ENCODE data around the gene CEP104. TPM values are rescaled to one million over a fixed set of nuclear protein-coding genes. Genes with fewer than 3 reads are reported as not detected.
A peak's percentile ranks its signal among the peaks of the same experiment; 100 is the strongest.

Gene CEP104
- total and polyA plus RNA-seq, 5 experiments from 2014 or later: 13.1 to 59.0 (median 19.4) TPM

DNA sequence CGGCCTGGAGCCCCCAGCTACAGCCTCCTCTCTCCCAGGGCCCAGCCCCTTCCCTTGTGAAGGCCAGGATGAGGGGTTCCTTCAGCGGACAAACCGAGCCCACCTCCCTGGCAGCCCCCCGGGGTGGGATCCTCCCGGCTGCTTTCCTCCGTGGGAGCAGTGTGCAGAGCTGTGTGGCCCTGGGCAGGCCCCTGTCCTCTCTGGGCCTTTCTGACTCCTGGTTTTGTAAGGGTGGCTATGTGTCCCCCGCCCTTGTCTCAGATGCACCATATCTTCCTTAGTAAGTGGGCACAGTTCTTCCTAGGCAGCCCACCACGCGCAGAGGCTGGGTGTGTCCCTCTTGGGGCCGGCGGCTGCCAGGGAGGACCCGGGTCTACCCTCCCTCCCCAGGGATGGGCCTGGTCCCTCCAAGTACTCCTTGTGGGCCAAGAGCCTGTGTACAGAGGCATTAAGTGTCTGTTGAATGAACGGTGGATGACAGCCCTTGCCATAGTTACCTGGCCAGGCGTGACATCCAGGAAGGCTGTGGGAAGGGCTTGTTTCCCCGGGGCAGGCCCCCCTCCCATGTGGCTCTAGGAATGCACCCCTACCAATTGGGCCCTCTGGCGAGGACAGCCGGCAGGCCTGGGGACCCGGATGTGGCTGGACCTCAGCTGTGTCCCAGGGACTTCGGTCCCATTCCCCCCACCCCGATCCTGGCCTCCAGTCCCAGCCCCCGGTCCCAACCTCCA is 80.6 kb downstream of the CEP104 start:
- H3K27me3 Mint-ChIP-seq: no peaks in the 10 kb centered on the region
- H3K4me3 Mint-ChIP-seq: peak overlapping the region in 2 of 10 donors; percentile 40 to 60
- POLR2A ChIA-PET: interaction anchor here (0.7 to 1.0 kb wide), 2 partner anchors 20 to 123 kb away, joined by 3 to 4 read pairs; partner anchors contain the start of genes C1orf174 and LRRC47
- H3K36me3 Mint-ChIP-seq: peaks cover 4 to 22% (median 15%) of the 10 kb centered on the region in 3 donors
- peaks cover 9 to 26% (median 18%) of the 10 kb centered on the region in 4 donors for H3K4me1 Mint-ChIP-seq
- ATAC-seq (no peak), DNase-seq (no peak)
- H3K27ac Mint-ChIP-seq: peak overlapping the region in 4 of 10 donors; percentile 10 to 48 (median 23)
- H3K9me3 Mint-ChIP-seq: no peaks in the 10 kb centered on the region

DNA sequence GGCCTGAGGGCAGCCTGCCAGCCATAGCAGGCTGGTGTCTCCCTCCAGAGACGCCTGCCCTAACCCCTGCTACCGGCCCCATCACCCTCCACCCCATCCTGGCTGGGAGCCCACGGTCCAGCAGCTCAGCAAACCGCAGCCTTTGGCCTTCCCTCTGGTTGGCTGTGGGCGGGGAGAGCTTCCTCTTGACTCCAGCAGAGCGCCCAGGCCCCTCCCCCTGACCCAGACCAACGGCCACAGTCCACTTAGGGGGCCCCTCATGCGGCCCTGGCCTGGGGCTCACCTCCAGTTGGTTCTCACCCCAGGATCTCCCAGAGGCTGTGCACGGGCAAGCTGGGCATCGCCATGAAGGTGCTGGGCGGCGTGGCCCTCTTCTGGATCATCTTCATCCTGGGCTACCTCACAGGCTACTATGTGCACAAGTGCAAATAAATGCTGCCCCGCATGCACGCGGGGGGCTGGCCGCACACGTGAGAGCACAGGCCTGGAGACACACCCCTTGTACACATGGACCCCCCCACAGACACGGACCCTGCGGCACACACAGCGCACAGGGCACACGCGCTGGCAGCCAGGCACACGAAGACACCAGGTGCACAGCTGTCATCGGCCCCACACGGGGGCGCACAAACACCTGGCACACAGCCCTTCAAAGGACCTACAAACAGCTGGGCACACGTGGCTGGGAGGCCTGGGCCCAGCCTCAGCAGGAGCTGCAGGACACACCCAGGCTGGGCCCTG is 81.4 kb downstream of the CEP104 start:
- Mint-ChIP-seq H3K27ac (peak overlapping the region in 3 of 10 donors; percentile 38 to 44 (median 43)), H3K9me3 (no peaks in the 10 kb centered on the region), H3K36me3 (peaks cover 4 to 15% (median 10%) of the 10 kb centered on the region in 3 donors), H3K27me3 (no peaks in the 10 kb centered on the region), H3K4me1 (peaks cover 9 to 28% (median 22%) of the 10 kb centered on the region in 4 donors), H3K4me3 (peak overlapping the region in 3 of 10 donors; percentile 5 to 39 (median 11))
- ATAC-seq (peak; percentile 20 to 40), DNase-seq (peak; percentile 20 to 70 (median 39))
- POLR2A ChIA-PET: interaction anchor here (0.7 to 1.0 kb wide), 2 partner anchors 21 to 124 kb away, joined by 3 to 4 read pairs; partner anchors contain the start of genes C1orf174 and LRRC47

DNA sequence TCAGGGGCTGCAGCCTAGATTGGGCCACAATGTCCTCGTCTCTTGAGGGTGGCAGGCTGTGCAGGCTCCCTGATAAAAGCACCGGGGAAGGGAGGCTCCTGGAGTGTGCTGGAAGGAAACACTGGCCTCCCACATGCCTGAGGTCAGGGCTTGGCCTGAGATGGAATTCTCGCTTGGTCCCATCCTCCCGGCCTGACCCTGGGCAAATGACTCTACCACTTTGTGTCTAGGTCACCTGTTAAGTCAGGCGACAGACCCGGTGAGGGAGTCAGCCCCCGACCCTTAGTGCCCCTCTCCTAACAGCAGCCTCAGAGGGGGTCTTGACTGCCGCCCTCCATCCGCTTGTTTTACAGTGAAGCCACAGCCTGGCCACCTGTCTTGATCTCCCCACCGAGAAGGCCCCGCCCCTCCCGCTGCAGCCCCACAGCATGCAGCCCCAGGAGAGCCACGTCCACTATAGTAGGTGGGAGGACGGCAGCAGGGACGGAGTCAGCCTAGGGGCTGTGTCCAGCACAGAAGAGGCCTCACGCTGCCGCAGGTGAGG is 82.0 kb downstream of the CEP104 start:
- DNase-seq (peak in 1 of 10 donors; percentile 62), ATAC-seq (no peak)
- Mint-ChIP-seq H3K27ac (peak overlapping the region in 1 of 10 donors; percentile 43), H3K9me3 (no peaks in the 10 kb centered on the region), H3K4me1 (peaks cover 9 to 29% (median 22%) of the 10 kb centered on the region in 4 donors), H3K27me3 (no peaks in the 10 kb centered on the region), H3K4me3 (no peak overlapping the region), H3K36me3 (peaks cover 3 to 9% (median 5%) of the 10 kb centered on the region in 3 donors)
- POLR2A ChIA-PET: interaction anchor here (1.3 kb wide), 1 partner anchor 21 kb away, joined by 4 read pairs; the partner anchor contains the start of gene LRRC47

DNA sequence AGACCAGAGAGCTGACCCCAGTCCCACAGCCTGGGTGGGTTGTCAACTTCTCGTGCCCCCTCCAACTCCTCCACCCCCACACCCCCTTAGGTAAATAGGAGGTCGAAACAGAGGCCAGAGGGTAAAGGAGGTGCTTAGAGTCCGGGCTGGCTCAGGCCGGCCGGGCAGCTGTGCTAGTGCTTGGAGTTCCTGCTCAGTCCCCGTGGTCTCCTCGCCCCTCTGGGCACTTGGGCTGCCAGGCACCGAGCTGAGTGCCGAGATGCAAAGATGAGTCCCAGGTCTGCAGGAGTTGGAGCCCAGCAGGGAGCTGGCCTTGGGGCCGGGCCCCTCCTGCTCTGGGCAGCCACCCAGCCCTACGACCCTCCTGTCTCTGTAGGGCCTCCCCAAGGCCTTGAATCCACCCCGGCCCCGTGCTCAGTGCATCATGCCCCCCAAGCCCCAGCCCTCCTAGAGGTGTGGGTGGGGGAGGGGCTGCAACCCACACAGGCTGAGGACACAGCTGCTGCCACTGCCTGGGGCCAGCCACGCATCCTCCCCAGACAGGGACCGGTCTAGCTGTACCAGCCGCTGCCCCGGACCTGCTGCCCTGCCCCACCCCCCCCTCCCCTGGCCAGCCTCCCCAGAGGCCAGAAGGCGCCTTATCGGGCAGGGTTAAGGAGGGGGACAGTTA is 82.6 kb downstream of the CEP104 start:
- H3K9me3 Mint-ChIP-seq: no peaks in the 10 kb centered on the region
- ATAC-seq (no peak), DNase-seq (peak in 1 of 10 donors; percentile 57)
- peaks cover 9 to 29% (median 22%) of the 10 kb centered on the region in 4 donors for H3K4me1 Mint-ChIP-seq
- POLR2A ChIA-PET: interaction anchor here (1.0 to 1.3 kb wide), 2 partner anchors 20 to 22 kb away, joined by 3 to 4 read pairs; partner anchors contain the start of gene LRRC47
- H3K36me3 Mint-ChIP-seq: peaks cover 0 to 3% (median 0%) of the 10 kb centered on the region in 3 donors
- no peak overlapping the region for H3K4me3 Mint-ChIP-seq
- peak overlapping the region in 1 of 10 donors; percentile 8 for H3K27ac Mint-ChIP-seq
- H3K27me3 Mint-ChIP-seq: no peaks in the 10 kb centered on the region

DNA sequence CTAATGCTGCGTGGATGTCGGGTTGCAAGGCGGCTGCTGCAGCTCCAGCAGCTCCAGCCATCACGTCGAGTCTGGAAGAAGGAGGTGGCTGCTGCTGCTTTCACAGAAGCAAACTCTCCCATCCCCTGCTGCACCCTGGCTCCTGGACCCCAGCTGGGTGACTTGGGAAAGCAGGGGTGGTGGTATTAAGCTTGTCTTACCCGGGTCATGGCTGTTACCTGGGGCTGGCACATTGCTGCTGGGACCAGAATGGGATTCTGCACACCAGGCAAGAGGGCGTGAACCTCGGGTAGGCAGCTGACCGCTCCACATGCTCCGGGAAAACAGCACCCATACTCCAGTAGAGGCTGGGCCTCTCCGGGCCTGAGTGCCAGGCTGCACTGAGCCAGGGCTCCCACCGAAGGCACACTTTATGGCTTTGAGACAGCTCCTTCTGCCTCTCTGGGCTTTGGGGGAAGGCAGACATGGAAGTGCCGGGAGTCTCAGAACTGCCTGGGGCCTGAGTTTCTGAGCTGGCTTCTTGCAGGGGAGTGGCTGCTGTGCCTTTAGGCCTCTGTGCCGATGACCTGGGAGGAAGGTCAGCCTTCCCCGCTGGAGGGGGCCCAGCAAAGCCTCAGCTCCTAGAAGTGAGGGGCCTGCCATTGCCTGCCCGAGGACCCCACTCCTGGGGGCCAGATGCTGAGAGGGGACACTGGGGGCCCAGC is 83.3 kb downstream of the CEP104 start:
- peak overlapping the region in 8 of 10 donors; percentile 24 to 77 (median 62) for H3K4me3 Mint-ChIP-seq
- H3K9me3 Mint-ChIP-seq: no peaks in the 10 kb centered on the region
- POLR2A ChIA-PET: interaction anchor here (1.0 to 1.3 kb wide), 2 partner anchors 21 to 22 kb away, joined by 3 to 4 read pairs; partner anchors contain the start of gene LRRC47
- no peak for ATAC-seq
- no peaks in the 10 kb centered on the region for H3K36me3 Mint-ChIP-seq
- peak overlapping the region in 4 of 10 donors; percentile 10 to 71 (median 32) for H3K27ac Mint-ChIP-seq
- H3K27me3 Mint-ChIP-seq: no peaks in the 10 kb centered on the region
- peaks cover 9 to 29% (median 22%) of the 10 kb centered on the region in 4 donors for H3K4me1 Mint-ChIP-seq
- DNase-seq: peak in 1 of 10 donors; percentile 60

DNA sequence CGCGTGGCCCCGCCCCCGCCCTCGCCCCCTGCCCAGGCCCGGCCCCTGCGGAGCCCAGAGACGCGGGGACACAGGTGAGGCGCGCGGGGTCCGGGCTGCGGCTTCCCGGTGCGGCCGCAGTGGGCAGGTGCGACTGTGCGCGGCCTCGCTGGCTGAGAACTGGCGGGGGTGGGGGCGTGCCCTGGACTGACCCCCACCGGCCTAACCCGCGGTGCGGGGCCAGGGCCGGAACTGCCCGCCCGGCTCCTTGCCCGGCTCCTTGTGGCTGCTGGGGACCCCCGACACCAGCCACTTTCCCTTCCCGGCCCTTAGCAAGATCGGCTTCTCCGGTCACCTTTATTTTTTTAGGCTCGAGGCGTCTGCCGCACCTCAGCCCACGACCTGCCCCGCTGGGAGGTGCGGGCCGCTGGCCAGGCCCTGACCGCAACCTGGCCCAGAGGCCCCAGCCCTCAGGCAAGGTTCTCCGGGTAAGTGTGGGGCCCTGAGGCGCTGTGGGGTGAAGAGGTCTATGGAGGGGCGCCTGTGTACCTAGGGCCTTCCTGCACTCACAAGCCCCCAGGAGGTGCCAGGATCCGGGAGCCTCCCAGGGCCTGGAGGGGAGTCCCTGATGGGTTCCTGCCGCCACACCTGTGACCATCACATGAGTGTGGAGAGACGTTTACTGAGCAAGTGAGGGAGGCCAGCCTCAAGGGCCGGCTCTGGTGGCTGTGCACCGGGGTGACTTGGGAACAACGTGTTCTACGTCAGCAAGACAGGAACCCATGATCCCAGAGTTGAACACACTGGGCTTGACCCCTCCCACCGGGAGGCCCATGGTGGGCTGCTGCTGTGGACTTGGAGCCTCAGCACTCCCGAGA is 84.1 kb downstream of the CEP104 start, which contains the start of gene SMIM1:
TSS of gene SMIM1 (plus strand) at position 35 of the 857 bp plus-strand sequence. CDS start 2,625 bp downstream, outside the sequence.
- H3K4me3 Mint-ChIP-seq: peak within 1 kb of the TSS; percentile 69 to 82 (median 76)
- no peaks in the 10 kb centered on the region for H3K36me3 Mint-ChIP-seq
- no peaks in the 10 kb centered on the region for H3K9me3 Mint-ChIP-seq
- H3K27me3 Mint-ChIP-seq: no peaks in the 10 kb centered on the region
- peak within 1 kb of the TSS in 6 of 10 donors; percentile 19 to 71 (median 60) for H3K27ac Mint-ChIP-seq
- peaks cover 9 to 29% (median 22%) of the 10 kb centered on the region in 4 donors for H3K4me1 Mint-ChIP-seq
- DNase-seq (peak in 3 of 10 donors; percentile 9 to 58 (median 21)), ATAC-seq (peak in 1 of 2 donors; percentile 11)
- POLR2A ChIA-PET: no interaction called here

DNA sequence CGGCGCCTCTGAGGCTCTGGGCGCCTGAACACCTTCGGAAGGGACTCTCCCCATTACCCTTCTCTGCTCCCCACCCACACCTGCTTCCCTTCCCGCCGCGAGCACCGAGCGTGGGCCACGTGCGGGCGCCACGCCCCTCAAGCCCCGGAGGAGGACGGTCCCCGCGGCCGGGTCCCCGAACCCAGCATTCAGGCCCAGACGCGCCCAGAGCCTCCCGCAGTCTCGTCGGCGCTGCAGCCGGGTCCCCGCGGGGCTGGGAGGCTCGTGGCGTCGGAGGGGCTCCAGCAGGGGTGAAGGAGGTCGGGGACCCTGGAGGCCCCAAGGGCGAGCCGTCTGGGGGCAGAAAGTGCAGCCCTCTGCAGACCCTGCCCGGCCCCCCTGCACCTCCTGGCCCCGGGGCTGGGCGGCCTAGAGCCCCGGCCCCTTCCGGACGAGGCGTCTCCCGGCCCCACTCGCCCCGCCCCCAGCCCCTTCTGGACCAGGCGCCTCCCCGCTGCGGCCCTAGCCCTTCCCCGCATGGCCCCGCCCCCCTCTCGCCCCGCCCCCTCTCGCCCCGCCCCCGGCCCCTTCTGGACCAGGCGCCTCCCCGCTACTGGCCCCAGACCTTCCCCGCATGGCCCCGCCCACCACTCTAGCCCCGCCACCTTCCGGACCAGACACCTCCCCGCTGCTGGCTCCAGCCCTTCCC is 84.8 kb downstream of the CEP104 start:
- Mint-ChIP-seq H3K9me3 (no peaks in the 10 kb centered on the region), H3K4me1 (peaks cover 9 to 29% (median 22%) of the 10 kb centered on the region in 4 donors)
- POLR2A ChIA-PET: interaction anchor here (0.7 to 1.0 kb wide), 2 partner anchors 24 to 43 kb away, joined by 3 to 5 read pairs; partner anchors contain the start of gene LRRC47

DNA sequence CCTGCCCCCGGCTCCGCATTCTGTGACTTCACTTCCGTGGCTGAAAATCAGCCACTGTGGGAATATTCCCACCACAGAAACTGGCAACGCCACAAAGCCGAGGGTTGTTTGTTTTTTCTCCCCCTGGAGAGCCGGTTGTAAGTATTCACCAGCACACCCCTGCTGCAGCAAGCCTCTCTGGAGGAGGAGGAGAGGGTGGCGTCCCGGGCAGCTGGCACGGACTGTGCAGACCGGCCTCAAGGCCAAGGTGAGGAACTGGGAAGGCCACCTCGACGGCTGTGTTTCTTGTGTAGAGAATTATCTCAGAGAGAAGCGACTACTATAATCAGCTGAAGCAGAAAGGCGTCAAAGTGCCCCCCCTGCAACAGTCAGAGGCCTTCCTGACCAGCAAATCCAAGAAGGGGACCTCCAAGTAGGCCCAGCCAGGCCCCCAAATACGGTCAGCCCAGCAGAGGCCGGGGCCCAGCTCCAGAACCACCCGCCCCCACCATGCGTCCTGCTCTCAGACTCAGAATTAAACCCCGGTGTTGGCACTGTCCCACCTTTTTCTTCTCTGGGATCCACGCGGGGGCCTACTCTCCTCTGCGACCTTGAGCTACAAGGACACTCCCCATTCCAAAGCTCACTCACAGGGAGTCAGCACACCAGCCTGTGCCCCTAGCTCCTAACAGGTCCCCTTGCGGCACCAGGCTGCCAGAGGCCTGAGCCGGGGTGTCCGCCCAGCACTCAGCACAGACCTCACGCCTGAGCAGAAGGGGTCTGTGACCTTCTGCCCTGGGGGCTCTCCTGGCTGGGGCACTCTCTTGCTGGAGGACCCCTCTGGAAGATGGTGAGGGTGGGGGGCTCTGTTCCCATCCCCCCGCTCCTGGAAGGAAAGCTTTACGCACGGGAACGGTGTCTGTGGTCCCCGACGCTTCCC is 85.6 kb downstream of the CEP104 start:
- Mint-ChIP-seq H3K9me3 (no peaks in the 10 kb centered on the region), H3K4me1 (peaks cover 8 to 29% (median 21%) of the 10 kb centered on the region in 4 donors), H3K36me3 (no peaks in the 10 kb centered on the region), H3K4me3 (peak overlapping the region; percentile 69 to 82 (median 76)), H3K27ac (peak overlapping the region in 6 of 10 donors; percentile 13 to 62 (median 38)), H3K27me3 (peaks cover 0 to 3% (median 0%) of the 10 kb centered on the region in 5 donors)
- POLR2A ChIA-PET: interaction anchor here (0.6 to 1.0 kb wide), 4 partner anchors 18 to 84 kb away, joined by 3 to 7 read pairs (median 4); partner anchors contain the start of gene LRRC47
- ATAC-seq: no peak
- DNase-seq: peak in 1 of 10 donors; percentile 62

More for the DNA sequence above, 84.8 kb downstream of the CEP104 start:
- DNase-seq (peak; percentile 69 to 96 (median 82)), ATAC-seq (peak; percentile 78)
- Mint-ChIP-seq H3K27ac (peak overlapping the region in 5 of 10 donors; percentile 19 to 62 (median 57)), H3K4me3 (peak overlapping the region; percentile 69 to 82 (median 76)), H3K27me3 (peaks cover 0 to 3% (median 0%) of the 10 kb centered on the region in 5 donors), H3K36me3 (no peaks in the 10 kb centered on the region)
